ENCODE data around the gene CTXND1.

GRCh38 chr15:80233581-80233980 lies 18.4 kb downstream of the CTXND1 start:
- TF ChIP-seq RFX5 (IDR thresholded peaks at IDR 0.05; ENCODE audit: borderline replicate concordance, low read depth, low read length), result no peak
- no peak for TF ChIP-seq SP2 (IDR thresholded peaks at IDR 0.05; ENCODE audit: low read length)
- TF ChIP-seq CTCF (IDR thresholded peaks at IDR 0.05; ENCODE audit: control extremely low read depth in 1 of 3, insufficient read depth in 1 of 3, low read depth in 1 of 3, low read length in 3 of 3), result no peak
- no peak for TF ChIP-seq PHF8 (conservative IDR thresholded peaks at IDR 0.05; ENCODE audit: low read depth, low read length)
- TF ChIP-seq CHD2 (IDR thresholded peaks at IDR 0.05; ENCODE audit: low read length), result no peak
- no peak for TF ChIP-seq ZNF274 (IDR thresholded peaks at IDR 0.05; ENCODE audit: borderline replicate concordance, extremely low read depth, low read length)
- no peak for TF ChIP-seq POLR2A (IDR thresholded peaks at IDR 0.05; ENCODE audit: control extremely low read depth in 1 of 2, low read depth in 2 of 2, low read length in 2 of 2)
- no peak for TF ChIP-seq SIX5 (IDR thresholded peaks at IDR 0.05; ENCODE audit: low read depth, low read length)
- no peak for TF ChIP-seq RAD21 (IDR thresholded peaks at IDR 0.05 in 1 of 2, conservative IDR thresholded peaks at IDR 0.05 in 1 of 2; ENCODE audit: low read depth in 2 of 2, low read length in 2 of 2)
- TF ChIP-seq BACH1 (IDR thresholded peaks at IDR 0.05; ENCODE audit: low read length), result no peak
- TF ChIP-seq CREB1 (IDR thresholded peaks at IDR 0.05), result no peak

Data from H1 (cell line).